ENCODE data around the gene INSYN2A.

INSYN2A gene

GRCh38 chr10:127195041-127195506 lies 1.3 kb downstream of the INSYN2A start:
- no peak overlapping the region for H3K27ac Mint-ChIP-seq
- H3K4me1 Mint-ChIP-seq: peaks cover 22% of the 10 kb centered on the region
- no peaks in the 10 kb centered on the region for H3K9me3 Mint-ChIP-seq
- TF ChIP-seq CTCF (IDR thresholded peaks at IDR 0.05): no peak
- H3K4me3 Mint-ChIP-seq: peak overlapping the region; percentile 70
- no peaks in the 10 kb centered on the region for H3K36me3 Mint-ChIP-seq (ENCODE audit: low read depth)
- DNase-seq: peak; percentile 36
- peaks cover 70% of the 10 kb centered on the region for H3K27me3 Mint-ChIP-seq (ENCODE audit: low read depth, poor library complexity)

GRCh38 chr10:127194599-127194998 lies 1.8 kb downstream of the INSYN2A start:
- DNase-seq: no peak
- no peak overlapping the region for H3K27ac Mint-ChIP-seq
- peaks cover 22% of the 10 kb centered on the region for H3K4me1 Mint-ChIP-seq
- H3K9me3 Mint-ChIP-seq: no peaks in the 10 kb centered on the region
- peaks cover 70% of the 10 kb centered on the region for H3K27me3 Mint-ChIP-seq (ENCODE audit: low read depth, poor library complexity)
- H3K4me3 Mint-ChIP-seq: peak overlapping the region; percentile 55
- TF ChIP-seq CTCF (IDR thresholded peaks at IDR 0.05): no peak
- no peaks in the 10 kb centered on the region for H3K36me3 Mint-ChIP-seq (ENCODE audit: low read depth)

- peaks cover 70% of the 10 kb centered on the region for H3K27me3 Mint-ChIP-seq (ENCODE audit: low read depth, poor library complexity)
- H3K4me3 Mint-ChIP-seq: peak overlapping the region; percentile 55
These were observed 2.3 kb downstream of the INSYN2A start for GRCh38 chr10:127194111-127194510.

GRCh38 chr10:127193125-127193524 lies 3.3 kb downstream of the INSYN2A start:
- Mint-ChIP-seq H3K9me3 (no peaks in the 10 kb centered on the region), H3K36me3 (ENCODE audit: low read depth) (no peaks in the 10 kb centered on the region), H3K27me3 (ENCODE audit: low read depth, poor library complexity) (peaks cover 66% of the 10 kb centered on the region), H3K27ac (no peak overlapping the region), H3K4me3 (no peak overlapping the region), H3K4me1 (peaks cover 19% of the 10 kb centered on the region)
- no peak for DNase-seq
- TF ChIP-seq CTCF (IDR thresholded peaks at IDR 0.05): no peak

More at GRCh38 chr10:127194111-127194510, 2.3 kb downstream of the INSYN2A start:
- Mint-ChIP-seq H3K36me3 (ENCODE audit: low read depth) (no peaks in the 10 kb centered on the region), H3K9me3 (no peaks in the 10 kb centered on the region), H3K4me1 (peaks cover 22% of the 10 kb centered on the region), H3K27ac (no peak overlapping the region)
- TF ChIP-seq CTCF (IDR thresholded peaks at IDR 0.05): no peak
- DNase-seq: no peak

DNA sequence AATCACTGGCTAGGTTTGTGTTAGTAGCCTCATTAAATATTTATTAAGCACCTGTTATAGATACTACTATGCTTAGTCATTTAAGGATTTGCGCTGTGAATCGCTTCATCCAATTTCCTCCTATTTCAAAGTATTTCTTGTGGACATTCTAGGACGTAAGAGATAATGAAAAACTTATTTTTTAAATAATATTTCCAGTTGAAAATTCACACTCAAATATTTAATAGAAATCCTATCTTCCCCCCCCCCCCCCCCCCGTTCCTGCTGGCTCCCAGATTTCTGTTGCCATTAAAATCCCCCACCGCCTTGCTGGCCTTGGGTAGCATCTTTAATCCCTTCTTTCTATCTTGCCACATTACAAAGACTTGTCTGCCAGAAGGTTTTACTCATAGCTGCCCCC lies 6.0 kb downstream of the INSYN2A start:
- H3K27ac Mint-ChIP-seq: no peak overlapping the region
- no peak for TF ChIP-seq CTCF (IDR thresholded peaks at IDR 0.05)
- no peaks in the 10 kb centered on the region for H3K9me3 Mint-ChIP-seq
- peaks cover 48% of the 10 kb centered on the region for H3K27me3 Mint-ChIP-seq (ENCODE audit: low read depth, poor library complexity)
- H3K4me3 Mint-ChIP-seq: no peak overlapping the region
- H3K4me1 Mint-ChIP-seq: peaks cover 5% of the 10 kb centered on the region
- peaks cover 9% of the 10 kb centered on the region for H3K36me3 Mint-ChIP-seq (ENCODE audit: low read depth)
- no peak for DNase-seq

DNA sequence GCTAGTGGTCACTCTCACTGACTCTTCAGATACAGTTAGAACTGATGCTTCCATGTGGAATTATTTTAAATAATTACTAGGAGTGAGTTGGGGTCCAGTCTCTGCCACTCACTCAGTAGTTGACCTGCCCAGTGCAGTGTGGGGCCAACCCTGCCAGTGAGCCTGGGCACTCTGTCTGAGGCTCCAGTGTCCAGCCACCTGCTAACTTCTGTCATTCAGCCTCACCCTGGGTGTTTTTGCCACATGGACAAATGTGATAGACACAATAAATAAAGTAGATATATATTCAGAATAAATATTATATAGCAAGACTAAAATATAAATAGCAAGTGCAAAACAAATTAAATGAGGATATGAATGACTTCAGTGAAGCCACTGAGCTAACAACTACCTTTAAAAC lies 7.2 kb downstream of the INSYN2A start:
- H3K27ac Mint-ChIP-seq: no peak overlapping the region
- peaks cover 39% of the 10 kb centered on the region for H3K27me3 Mint-ChIP-seq (ENCODE audit: low read depth, poor library complexity)
- H3K9me3 Mint-ChIP-seq: no peaks in the 10 kb centered on the region
- H3K4me1 Mint-ChIP-seq: no peaks in the 10 kb centered on the region
- TF ChIP-seq CTCF (IDR thresholded peaks at IDR 0.05): no peak
- H3K4me3 Mint-ChIP-seq: no peak overlapping the region
- DNase-seq: no peak
- peaks cover 16% of the 10 kb centered on the region for H3K36me3 Mint-ChIP-seq (ENCODE audit: low read depth)
